Nephron (organoid): ENCODE results near the gene MPG.
"Not testable (repeated sequence)": the region's sequence is repeated elsewhere in the genome, so short reads cannot be mapped to it uniquely, and the experiment has no call there.

Experiments used
- H3K27ac Mint-ChIP-seq, 3 experiments: 2 replicates each; pipeline ENCODE4 v1.8.0; 2020; ENCODE audit warnings: mixed read lengths in 3 of 3, mild to moderate bottlenecking in 2 of 3, moderate library complexity in 1 of 3
- H3K27me3 Mint-ChIP-seq: 2 replicates; pipeline ENCODE4 v1.8.0; 2021; ENCODE audit warnings: low read depth, mild to moderate bottlenecking, moderate library complexity, mixed read lengths
- H3K36me3 Mint-ChIP-seq: 2 replicates; pipeline ENCODE4 v1.8.0; 2020; ENCODE audit warnings: low read depth, mixed read lengths
- H3K4me1 Mint-ChIP-seq: 2 replicates; pipeline ENCODE4 v1.8.0; 2020; ENCODE audit warnings: mixed read lengths
- H3K4me3 Mint-ChIP-seq, 3 experiments: 2 replicates each; pipeline ENCODE4 v1.8.0; 2020; ENCODE audit warnings: mild to moderate bottlenecking in 3 of 3, mixed read lengths in 3 of 3, moderate library complexity in 2 of 3
- H3K9me3 Mint-ChIP-seq: 2 replicates; pipeline ENCODE4 v1.8.0; 2020; ENCODE audit warnings: mixed read lengths
- CTCF ChIP-seq, 3 experiments: fragments of 200-600 bp; sonication (generic); IDR thresholded peaks; one replicate each; pipeline ENCODE4 v1.5.0; 2021; ENCODE audit warnings: antibody characterized with exemption in 3 of 3; ENCODE audit not compliant: unreplicated experiment in 3 of 3

The MPG gene

GRCh38 chr16:77807-78443 is at the start of gene MPG:
TSS of gene MPG (plus strand) at chr16:78225. CDS start at chr16:78310, 85 bp downstream.
- H3K27ac Mint-ChIP-seq: peak within 1 kb of the TSS; percentile 71 to 87 (median 85)
- peak within 1 kb of the TSS; percentile 87 to 92 (median 90) for H3K4me3 Mint-ChIP-seq
- peaks cover 30% of the 10 kb centered on the region for H3K4me1 Mint-ChIP-seq
- no peaks in the 10 kb centered on the region for H3K27me3 Mint-ChIP-seq
- H3K9me3 Mint-ChIP-seq: no peaks in the 10 kb centered on the region
- TF ChIP-seq CTCF (IDR thresholded peaks at IDR 0.05; ENCODE audit: unreplicated experiment in 3 of 3): no peak
- no peaks in the 10 kb centered on the region for H3K36me3 Mint-ChIP-seq

GRCh38 chr16:30627-31026 is 47.4 kb upstream of the MPG start:
- H3K27ac Mint-ChIP-seq, H3K9me3 Mint-ChIP-seq, H3K36me3 Mint-ChIP-seq, H3K4me3 Mint-ChIP-seq, H3K27me3 Mint-ChIP-seq, H3K4me1 Mint-ChIP-seq: not testable (repeated sequence)

- not testable (repeated sequence) for H3K36me3 Mint-ChIP-seq, H3K27me3 Mint-ChIP-seq, H3K27ac Mint-ChIP-seq, H3K9me3 Mint-ChIP-seq, H3K4me1 Mint-ChIP-seq, H3K4me3 Mint-ChIP-seq
Measured at GRCh38 chr16:33154-33876, 44.7 kb upstream of the MPG start.

GRCh38 chr16:33877-34647 is 44.0 kb upstream of the MPG start:
- H3K9me3 Mint-ChIP-seq: no peaks in the 10 kb centered on the region
- H3K27ac Mint-ChIP-seq: peak overlapping the region in 1 of 3 experiments; percentile 1

GRCh38 chr16:34648-34987 is 43.4 kb upstream of the MPG start:
- peak overlapping the region in 1 of 3 experiments; percentile 1 for H3K27ac Mint-ChIP-seq
- peaks cover 7% of the 10 kb centered on the region for H3K4me1 Mint-ChIP-seq
- no peak for TF ChIP-seq CTCF (IDR thresholded peaks at IDR 0.05; ENCODE audit: unreplicated experiment in 3 of 3)
- no peaks in the 10 kb centered on the region for H3K9me3 Mint-ChIP-seq
- no peaks in the 10 kb centered on the region for H3K27me3 Mint-ChIP-seq
- no peak overlapping the region for H3K4me3 Mint-ChIP-seq
- H3K36me3 Mint-ChIP-seq: no peaks in the 10 kb centered on the region

More at GRCh38 chr16:33877-34647, 44.0 kb upstream of the MPG start:
- Mint-ChIP-seq H3K4me1 (peaks cover 7% of the 10 kb centered on the region), H3K27me3 (no peaks in the 10 kb centered on the region), H3K36me3 (no peaks in the 10 kb centered on the region), H3K4me3 (no peak overlapping the region)
- no peak for TF ChIP-seq CTCF (IDR thresholded peaks at IDR 0.05; ENCODE audit: unreplicated experiment in 3 of 3)

- H3K27ac Mint-ChIP-seq: no peak overlapping the region
- no peaks in the 10 kb centered on the region for H3K9me3 Mint-ChIP-seq
- no peaks in the 10 kb centered on the region for H3K36me3 Mint-ChIP-seq
- no peak overlapping the region for H3K4me3 Mint-ChIP-seq
- peaks cover 7% of the 10 kb centered on the region for H3K4me1 Mint-ChIP-seq
- TF ChIP-seq CTCF (IDR thresholded peaks at IDR 0.05; ENCODE audit: unreplicated experiment in 3 of 3): no peak
- H3K27me3 Mint-ChIP-seq: no peaks in the 10 kb centered on the region
Measured at GRCh38 chr16:35011-35677, 42.9 kb upstream of the MPG start.
